ENCODE measurements around the gene OR4X1.

OR4X1 gene, protein sequence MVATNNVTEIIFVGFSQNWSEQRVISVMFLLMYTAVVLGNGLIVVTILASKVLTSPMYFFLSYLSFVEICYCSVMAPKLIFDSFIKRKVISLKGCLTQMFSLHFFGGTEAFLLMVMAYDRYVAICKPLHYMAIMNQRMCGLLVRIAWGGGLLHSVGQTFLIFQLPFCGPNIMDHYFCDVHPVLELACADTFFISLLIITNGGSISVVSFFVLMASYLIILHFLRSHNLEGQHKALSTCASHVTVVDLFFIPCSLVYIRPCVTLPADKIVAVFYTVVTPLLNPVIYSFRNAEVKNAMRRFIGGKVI

GRCh38 chr11:48263423-48263911 lies at the start of gene OR4X1:
TSS of gene OR4X1 (plus strand) at chr11:48263861. CDS start at chr11:48263861, 0 bp downstream.
- TF ChIP-seq GATA3 (IDR thresholded peaks at IDR 0.05; ENCODE audit: low read depth, low read length) (no peak), GATA2 (IDR thresholded peaks at IDR 0.05; ENCODE audit: low read depth, low read length) (no peak)

- TF ChIP-seq GATA3 (IDR thresholded peaks at IDR 0.05; ENCODE audit: low read depth, low read length) = no peak
- TF ChIP-seq GATA2 (IDR thresholded peaks at IDR 0.05; ENCODE audit: low read depth, low read length) = no peak
Observed at GRCh38 chr11:48216510-48216909, 47.2 kb upstream of the OR4X1 start, which contains the start of gene OR4B1. TSS of gene OR4B1 (plus strand) at chr11:48216810. CDS start at chr11:48216810, 0 bp downstream.

DNA sequence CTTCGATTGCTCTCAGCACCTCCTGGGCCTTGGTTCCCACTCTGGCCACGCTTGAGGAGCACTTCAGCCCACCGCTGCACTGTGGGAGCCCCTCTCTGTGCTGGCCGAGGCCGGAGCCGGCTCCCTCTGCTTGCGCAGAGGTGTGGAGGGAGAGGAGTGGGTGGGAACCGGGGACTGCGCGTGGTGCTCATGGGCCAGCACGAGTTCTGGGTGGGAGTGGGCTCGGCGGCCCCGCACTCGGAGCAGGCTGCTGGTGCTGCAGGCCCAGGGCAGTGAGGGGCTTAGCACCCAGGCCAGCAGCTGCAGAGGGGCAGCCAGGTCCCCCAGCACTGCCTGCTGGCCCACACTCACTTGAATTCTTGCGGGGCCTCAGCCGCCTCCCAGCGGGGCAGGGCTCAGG lies 34.9 kb upstream of the OR4X1 start:
- TF ChIP-seq GATA3 (IDR thresholded peaks at IDR 0.05; ENCODE audit: low read depth, low read length) = no peak
- TF ChIP-seq GATA2 (IDR thresholded peaks at IDR 0.05; ENCODE audit: low read depth, low read length) = no peak

GRCh38 chr11:48237727-48238126 lies 25.9 kb upstream of the OR4X1 start:
- TF ChIP-seq GATA2 (IDR thresholded peaks at IDR 0.05; ENCODE audit: low read depth, low read length) (no peak), GATA3 (IDR thresholded peaks at IDR 0.05; ENCODE audit: low read depth, low read length) (no peak)

GRCh38 chr11:48242501-48242900 lies 21.2 kb upstream of the OR4X1 start:
- TF ChIP-seq GATA2 (IDR thresholded peaks at IDR 0.05; ENCODE audit: low read depth, low read length) (no peak), GATA3 (IDR thresholded peaks at IDR 0.05; ENCODE audit: low read depth, low read length) (no peak)

DNA sequence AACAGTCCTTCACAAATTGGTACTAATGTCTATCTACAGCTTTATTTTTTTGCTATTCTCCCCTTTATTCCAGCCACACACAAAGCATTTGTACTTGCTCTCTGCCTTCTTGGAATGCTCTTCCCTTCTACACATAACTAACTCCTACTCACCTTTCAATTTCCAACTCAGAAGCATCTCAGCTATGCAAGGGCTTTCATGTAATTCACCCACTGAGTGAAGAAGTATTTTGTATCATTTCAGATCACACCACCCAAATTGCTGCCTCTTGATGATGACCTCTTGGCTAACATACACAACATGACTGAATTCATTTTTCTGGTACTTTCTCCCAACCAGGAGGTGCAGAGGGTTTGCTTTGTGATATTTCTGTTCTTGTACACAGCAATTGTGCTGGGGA lies 18.9 kb upstream of the OR4X1 start, which contains the start of gene OR4X2:
Gene OR4X2 (plus strand): TSS at position 301 of the 400 bp plus-strand sequence. CDS start 0 bp downstream, at position 301.
- TF ChIP-seq GATA2 (IDR thresholded peaks at IDR 0.05; ENCODE audit: low read depth, low read length) = no peak
- TF ChIP-seq GATA3 (IDR thresholded peaks at IDR 0.05; ENCODE audit: low read depth, low read length) = no peak

DNA sequence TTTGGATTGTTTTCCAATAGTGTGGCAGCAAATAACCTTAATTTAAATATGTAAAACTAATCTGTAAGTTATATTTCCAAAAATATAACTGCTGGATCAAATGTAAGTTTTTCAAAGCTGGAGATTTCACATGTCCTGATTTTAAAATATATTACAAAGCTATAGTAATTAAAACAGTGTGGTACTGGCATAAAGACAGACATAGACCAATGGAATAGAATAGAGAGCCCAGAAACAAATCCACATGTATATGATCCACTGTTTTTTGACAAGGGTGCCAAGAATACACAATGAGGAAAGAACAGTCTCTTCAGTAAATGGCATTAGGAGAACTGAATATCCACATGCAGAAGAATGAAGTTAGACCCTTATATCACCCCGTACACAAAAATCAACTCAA lies 14.8 kb upstream of the OR4X1 start:
- TF ChIP-seq GATA3 (IDR thresholded peaks at IDR 0.05; ENCODE audit: low read depth, low read length) = no peak
- no peak for TF ChIP-seq GATA2 (IDR thresholded peaks at IDR 0.05; ENCODE audit: low read depth, low read length)

- TF ChIP-seq GATA2 (IDR thresholded peaks at IDR 0.05; ENCODE audit: low read depth, low read length) (no peak), GATA3 (IDR thresholded peaks at IDR 0.05; ENCODE audit: low read depth, low read length) (no peak)
Observed at GRCh38 chr11:48261600-48261999, 2.1 kb upstream of the OR4X1 start.

DNA sequence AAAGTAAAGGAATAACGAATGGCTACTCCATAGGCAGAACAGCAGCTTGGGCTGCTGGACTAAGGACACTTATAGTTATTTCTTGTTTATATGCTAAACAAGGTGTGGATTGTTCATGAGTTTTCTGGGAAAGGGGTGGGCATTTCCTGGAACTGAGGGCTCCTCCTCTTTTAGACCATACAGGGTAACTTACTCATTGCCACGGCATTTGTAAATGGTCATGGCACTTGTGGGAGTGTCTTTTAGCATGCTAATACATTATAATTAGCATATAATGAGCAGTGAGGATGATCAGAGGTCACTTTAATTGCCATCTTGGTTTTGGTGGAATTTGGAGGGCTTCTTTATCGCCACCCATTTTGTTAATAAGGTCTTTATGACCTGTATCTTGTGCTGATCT lies 7.0 kb downstream of the OR4X1 start:
- no peak for TF ChIP-seq GATA2 (IDR thresholded peaks at IDR 0.05; ENCODE audit: low read depth, low read length)

DNA sequence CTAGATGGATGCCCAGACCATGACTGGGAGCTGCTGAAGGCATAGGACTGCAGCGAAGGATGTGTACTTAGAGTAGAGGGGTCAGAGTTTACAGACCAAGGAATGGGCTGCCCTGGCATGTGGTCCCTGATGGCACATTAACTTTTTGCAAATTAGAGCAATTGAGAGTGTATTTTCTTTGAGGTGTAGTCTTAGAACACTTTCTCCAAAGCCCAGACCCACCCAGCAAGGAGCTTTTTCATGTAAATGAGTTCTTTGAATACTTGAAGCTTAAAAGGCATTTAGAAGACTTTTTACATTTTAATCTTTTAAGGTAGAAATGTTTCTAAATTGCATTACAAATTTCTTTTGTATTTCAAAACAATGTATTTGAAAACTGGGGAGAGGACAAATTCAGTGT lies 8.9 kb downstream of the OR4X1 start:
- TF ChIP-seq GATA2 (IDR thresholded peaks at IDR 0.05; ENCODE audit: low read depth, low read length) (no peak), GATA3 (IDR thresholded peaks at IDR 0.05; ENCODE audit: low read depth, low read length) (no peak)

- TF ChIP-seq GATA2 (IDR thresholded peaks at IDR 0.05; ENCODE audit: low read depth, low read length) (no peak), GATA3 (IDR thresholded peaks at IDR 0.05; ENCODE audit: low read depth, low read length) (no peak)
Observed at GRCh38 chr11:48305923-48306322, 42.3 kb downstream of the OR4X1 start, which contains the start of gene OR4S1. TSS of gene OR4S1 (plus strand) at chr11:48306223. CDS start at chr11:48306223, 0 bp downstream.

DNA sequence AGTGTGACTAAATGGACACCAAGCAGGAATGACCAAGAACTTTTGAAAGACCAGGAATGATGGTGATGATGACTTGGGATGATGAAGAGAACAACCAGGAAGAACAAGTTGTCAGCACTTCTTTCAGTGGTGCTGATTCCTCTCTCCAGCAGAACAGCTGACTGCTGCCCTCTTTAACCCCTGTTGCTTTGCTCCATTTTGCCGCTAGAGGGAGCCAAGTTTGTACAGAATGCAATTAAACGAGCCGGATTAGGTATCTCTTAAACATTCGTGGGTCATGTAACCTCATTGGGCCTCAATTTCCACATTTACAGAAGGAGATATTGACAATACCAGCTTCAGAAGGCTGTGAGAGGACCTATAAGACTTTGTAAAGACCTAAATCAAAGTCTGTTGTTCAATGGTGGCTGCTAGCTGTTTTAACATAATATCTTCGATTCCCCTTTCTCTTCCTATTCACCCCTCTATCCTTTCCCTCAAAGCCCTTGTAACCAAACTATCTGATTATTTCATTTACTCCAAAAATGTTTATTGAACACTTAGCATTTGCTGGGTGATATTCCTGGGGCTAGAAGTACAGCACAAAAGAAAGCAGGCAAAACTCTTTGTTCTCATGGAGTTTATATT lies 44.2 kb downstream of the OR4X1 start:
- TF ChIP-seq GATA2 (IDR thresholded peaks at IDR 0.05; ENCODE audit: low read depth, low read length) = no peak
- no peak for TF ChIP-seq GATA3 (IDR thresholded peaks at IDR 0.05; ENCODE audit: low read depth, low read length)
